NCI-H2196 treated with DMSO at 0.1 percent for 48 hours (cell line): ENCODE data around the gene POLR2J3.
"Not testable (repeated sequence)": the region's sequence is repeated elsewhere in the genome, so short reads cannot be mapped to it uniquely, and the experiment has no call there.

ENCODE experiments used
- DNase-seq: peaks from one replicate; lab custom pipeline; 2025; ENCODE audit not compliant: unreplicated experiment; lab: John Stamatoyannopoulos, UW

POLR2J3 gene

GRCh38 chr7:102527182-102527581 is 45.2 kb downstream of the POLR2J3 start:
- DNase-seq, result not testable (repeated sequence)

- not testable (repeated sequence) for DNase-seq
Observed at GRCh38 chr7:102524803-102525202, 47.6 kb downstream of the POLR2J3 start.

- not testable (repeated sequence) for DNase-seq
Observed at GRCh38 chr7:102520797-102521196, 51.6 kb downstream of the POLR2J3 start.

- not testable (repeated sequence) for DNase-seq
Observed at GRCh38 chr7:102517550-102518147, 54.7 kb downstream of the POLR2J3 start, which contains the start of gene RASA4B. TSS of gene RASA4B (minus strand) at chr7:102517777. CDS start at chr7:102517710, 67 bp downstream.
